BE2C (cell line): ENCODE measurements around the gene COL23A1.
"Not testable (repeated sequence)": the region's sequence is repeated elsewhere in the genome, so short reads cannot be mapped to it uniquely, and the experiment has no call there.

ENCODE experiments used
- DNase-seq: peaks from one replicate; pipeline ENCODE4 v3.0.0-alpha.2; 2020
- H3K27me3 ChIP-seq: fragments of 250-450 bp; sonication (Bioruptor Pico); 2 replicates; pipeline ENCODE4 v1.5.1; 2020; ENCODE audit warnings: mild to moderate bottlenecking
- H3K36me3 ChIP-seq: fragments of 250-450 bp; sonication (Bioruptor Pico); 2 replicates; pipeline ENCODE4 v1.5.1; 2020; ENCODE audit warnings: mild to moderate bottlenecking
- H3K4me1 ChIP-seq: fragments of 250-450 bp; sonication (Bioruptor Pico); 2 replicates; pipeline ENCODE4 v1.5.1; 2020
- H3K4me3 ChIP-seq: 2 replicates; pipeline ENCODE4 v1.5.1; 2011; ENCODE audit warnings: low read depth, low read length
- H3K9me3 ChIP-seq: fragments of 250-450 bp; sonication (Bioruptor Pico); 2 replicates; pipeline ENCODE4 v1.5.1; 2020
- TF ChIP-seq, protein P1 (sequence below): IDR thresholded peaks from 2 replicates; pipeline ENCODE4 v1.5.1; 2012; ENCODE audit warnings: mild to moderate bottlenecking, low read depth, low read length

COL23A1 gene

GRCh38 chr5:178375348-178375747, 214.8 kb downstream of the COL23A1 start:
- H3K36me3 ChIP-seq = no peaks in the 10 kb centered on the region
- H3K9me3 ChIP-seq = no peaks in the 10 kb centered on the region
- H3K4me3 ChIP-seq = no peak overlapping the region
- H3K4me1 ChIP-seq = no peaks in the 10 kb centered on the region
- DNase-seq = no peak
- TF ChIP-seq, protein P1, sequence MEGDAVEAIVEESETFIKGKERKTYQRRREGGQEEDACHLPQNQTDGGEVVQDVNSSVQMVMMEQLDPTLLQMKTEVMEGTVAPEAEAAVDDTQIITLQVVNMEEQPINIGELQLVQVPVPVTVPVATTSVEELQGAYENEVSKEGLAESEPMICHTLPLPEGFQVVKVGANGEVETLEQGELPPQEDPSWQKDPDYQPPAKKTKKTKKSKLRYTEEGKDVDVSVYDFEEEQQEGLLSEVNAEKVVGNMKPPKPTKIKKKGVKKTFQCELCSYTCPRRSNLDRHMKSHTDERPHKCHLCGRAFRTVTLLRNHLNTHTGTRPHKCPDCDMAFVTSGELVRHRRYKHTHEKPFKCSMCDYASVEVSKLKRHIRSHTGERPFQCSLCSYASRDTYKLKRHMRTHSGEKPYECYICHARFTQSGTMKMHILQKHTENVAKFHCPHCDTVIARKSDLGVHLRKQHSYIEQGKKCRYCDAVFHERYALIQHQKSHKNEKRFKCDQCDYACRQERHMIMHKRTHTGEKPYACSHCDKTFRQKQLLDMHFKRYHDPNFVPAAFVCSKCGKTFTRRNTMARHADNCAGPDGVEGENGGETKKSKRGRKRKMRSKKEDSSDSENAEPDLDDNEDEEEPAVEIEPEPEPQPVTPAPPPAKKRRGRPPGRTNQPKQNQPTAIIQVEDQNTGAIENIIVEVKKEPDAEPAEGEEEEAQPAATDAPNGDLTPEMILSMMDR = no peak
- H3K27me3 ChIP-seq = no peaks in the 10 kb centered on the region

GRCh38 chr5:178373711-178374110, 216.5 kb downstream of the COL23A1 start:
- TF ChIP-seq, protein P1 = no peak
- H3K27me3 ChIP-seq = no peaks in the 10 kb centered on the region
- no peak overlapping the region for H3K4me3 ChIP-seq
- no peaks in the 10 kb centered on the region for H3K36me3 ChIP-seq
- H3K9me3 ChIP-seq = no peaks in the 10 kb centered on the region
- no peak for DNase-seq
- H3K4me1 ChIP-seq = no peaks in the 10 kb centered on the region

GRCh38 chr5:178372142-178372571, 218.0 kb downstream of the COL23A1 start:
- Histone ChIP-seq H3K36me3 (no peaks in the 10 kb centered on the region), H3K9me3 (no peaks in the 10 kb centered on the region), H3K4me3 (no peak overlapping the region), H3K27me3 (no peaks in the 10 kb centered on the region), H3K4me1 (no peaks in the 10 kb centered on the region)
- no peak for DNase-seq
- TF ChIP-seq, protein P1 = no peak

GRCh38 chr5:178371362-178372111, 218.7 kb downstream of the COL23A1 start:
- Histone ChIP-seq H3K4me3 (no peak overlapping the region), H3K4me1 (no peaks in the 10 kb centered on the region), H3K27me3 (no peaks in the 10 kb centered on the region), H3K9me3 (no peaks in the 10 kb centered on the region), H3K36me3 (no peaks in the 10 kb centered on the region)
- DNase-seq = no peak
- TF ChIP-seq, protein P1 = no peak

GRCh38 chr5:178370102-178370501, 220.1 kb downstream of the COL23A1 start:
- H3K36me3 ChIP-seq = no peaks in the 10 kb centered on the region
- H3K4me1 ChIP-seq = no peaks in the 10 kb centered on the region
- no peaks in the 10 kb centered on the region for H3K27me3 ChIP-seq
- H3K9me3 ChIP-seq = no peaks in the 10 kb centered on the region
- no peak for DNase-seq
- TF ChIP-seq, protein P1 = no peak
- H3K4me3 ChIP-seq = no peak overlapping the region

- H3K36me3 ChIP-seq, H3K4me3 ChIP-seq, H3K9me3 ChIP-seq, H3K4me1 ChIP-seq, DNase-seq, H3K27me3 ChIP-seq: not testable (repeated sequence)
Measured at GRCh38 chr5:178369469-178369868, 220.7 kb downstream of the COL23A1 start.
